ENCODE results near the gene CDSN. TPM values are rescaled to one million over a fixed set of nuclear protein-coding genes. Genes with fewer than 3 reads are reported as not detected.

Gene CDSN
- total RNA-seq, 1 experiment from 2014 or later, result 0.12 TPM

GRCh38 chr6:31154436-31154835 lies 34.2 kb upstream of the CDSN start:
- RAD21 ChIA-PET (ENCODE audit: low non-redundant PET in 1 of 2, low total read pairs in 2 of 2, uncharacterized antibody in 2 of 2, unreplicated experiment in 2 of 2), result no interaction called here
- intact Hi-C loops (cut with micrococcal nuclease), result no loop called here
- Histone ChIP-seq H2AFZ (ENCODE audit: low read depth, low read length, poor library complexity, severe bottlenecking) (no peak overlapping the region), H3K27ac (ENCODE audit: low read depth, low read length) (no peak overlapping the region), H3K4me3 (replicated peaks in 1 of 2; ENCODE audit: low read depth in 1 of 2, low read length in 2 of 2) (no peak overlapping the region), H3K9ac (ENCODE audit: low read length) (no peak overlapping the region), H3K27me3 (ENCODE audit: insufficient read depth, low read length) (no peaks in the 10 kb centered on the region), H3K9me3 (ENCODE audit: control insufficient read depth in 1 of 2, insufficient read depth in 1 of 2, low read depth in 1 of 2, low read length in 2 of 2) (no peaks in the 10 kb centered on the region), H3K9me2 (ENCODE audit: insufficient read depth) (no peaks in the 10 kb centered on the region), H4K20me1 (ENCODE audit: insufficient read depth) (no peaks in the 10 kb centered on the region), H3K4me2 (ENCODE audit: low read length) (no peak overlapping the region), H3K36me3 (ENCODE audit: control insufficient read depth in 1 of 2, insufficient read depth in 2 of 2, low read length in 2 of 2) (peaks cover 0 to 8% of the 10 kb centered on the region in 2 experiments; a peak in 2 of 4 replicates), H3K79me2 (ENCODE audit: insufficient read depth, low read length) (peaks cover 9% of the 10 kb centered on the region), H3K4me1 (ENCODE audit: control insufficient read depth in 1 of 2, insufficient read depth in 2 of 2, low read length in 2 of 2) (peaks cover 11 to 16% of the 10 kb centered on the region in 2 experiments)
- no TSS peak for BruUV-seq (replicated peaks)
- CTCF ChIA-PET, result no interaction called here
- no peak for ATAC-seq
- DNase-seq (ENCODE audit: low read depth, low spot score), result no peak
- POLR2A ChIA-PET, result interaction anchor here (0.6 kb wide), 1 partner anchor 588 kb away, joined by 3 read pairs; no protein-coding TSS in a partner anchor
- no peak for TF ChIP-seq POLR2A (IDR thresholded peaks at IDR 0.05; ENCODE audit: borderline replicate concordance, extremely low read depth, insufficient read depth, insufficient read length)
- TF ChIP-seq JUND (IDR thresholded peaks at IDR 0.05), result no peak
- TF ChIP-seq SRF (IDR thresholded peaks at IDR 0.05; ENCODE audit: low read depth), result no peak
- TF ChIP-seq EZH2 (IDR thresholded peaks at IDR 0.05), result no peak
- no peak for TF ChIP-seq ZNF274 (IDR thresholded peaks at IDR 0.05; ENCODE audit: low read depth, low read length)
- TF ChIP-seq YY1 (IDR thresholded peaks at IDR 0.05; ENCODE audit: extremely low read depth, insufficient replicate concordance, low read depth, low read length), result no peak
- no peak for TF ChIP-seq MAX (IDR thresholded peaks at IDR 0.05)
- TF ChIP-seq SP1 (IDR thresholded peaks at IDR 0.05; ENCODE audit: low read depth), result no peak
- TF ChIP-seq POLR2AphosphoS5 (IDR thresholded peaks at IDR 0.05; ENCODE audit: low read depth, low read length), result no peak
- TF ChIP-seq EZH2phosphoT487 (IDR thresholded peaks at IDR 0.05; ENCODE audit: borderline replicate concordance), result no peak

- no TSS peak for BruUV-seq (replicated peaks)
- POLR2A ChIA-PET, result no interaction called here
- Histone ChIP-seq H3K4me1 (ENCODE audit: control insufficient read depth in 1 of 2, insufficient read depth in 2 of 2, low read length in 2 of 2) (peaks cover 5 to 9% of the 10 kb centered on the region in 2 experiments), H3K4me3 (replicated peaks in 1 of 2; ENCODE audit: low read depth in 1 of 2, low read length in 2 of 2) (no peak overlapping the region), H3K27me3 (ENCODE audit: insufficient read depth, low read length) (no peaks in the 10 kb centered on the region), H3K27ac (ENCODE audit: low read depth, low read length) (no peak overlapping the region), H3K9me2 (ENCODE audit: insufficient read depth) (no peaks in the 10 kb centered on the region), H3K9me3 (ENCODE audit: control insufficient read depth in 1 of 2, insufficient read depth in 1 of 2, low read depth in 1 of 2, low read length in 2 of 2) (no peaks in the 10 kb centered on the region), H2AFZ (ENCODE audit: low read depth, low read length, poor library complexity, severe bottlenecking) (no peak overlapping the region), H3K79me2 (ENCODE audit: insufficient read depth, low read length) (peaks cover 4% of the 10 kb centered on the region), H3K36me3 (ENCODE audit: control insufficient read depth in 1 of 2, insufficient read depth in 2 of 2, low read length in 2 of 2) (peaks cover 0 to 8% of the 10 kb centered on the region in 2 experiments; a peak in 2 of 4 replicates), H3K9ac (ENCODE audit: low read length) (no peak overlapping the region), H4K20me1 (ENCODE audit: insufficient read depth) (no peaks in the 10 kb centered on the region), H3K4me2 (ENCODE audit: low read length) (no peak overlapping the region)
- no peak for DNase-seq (ENCODE audit: low read depth, low spot score)
- CTCF ChIA-PET, result interaction anchor here (1.4 kb wide), 1 partner anchor 24 kb away, joined by 3 read pairs; no protein-coding TSS in a partner anchor
- TF ChIP-seq FOSL1 (IDR thresholded peaks at IDR 0.05; ENCODE audit: low read depth), result no peak
- TF ChIP-seq REST (IDR thresholded peaks at IDR 0.05; ENCODE audit: low read depth), result no peak
- no peak for TF ChIP-seq ZNF274 (IDR thresholded peaks at IDR 0.05; ENCODE audit: low read depth, low read length)
- TF ChIP-seq YY1 (IDR thresholded peaks at IDR 0.05; ENCODE audit: extremely low read depth, insufficient replicate concordance, low read depth, low read length), result no peak
- TF ChIP-seq POLR2AphosphoS5 (IDR thresholded peaks at IDR 0.05; ENCODE audit: low read depth, low read length), result no peak
- no peak for TF ChIP-seq RAD21 (IDR thresholded peaks at IDR 0.05; ENCODE audit: low read depth)
- no peak for TF ChIP-seq SIN3A (IDR thresholded peaks at IDR 0.05; ENCODE audit: low read depth)
- no peak for ATAC-seq
- intact Hi-C loops (cut with micrococcal nuclease), result no loop called here
- RAD21 ChIA-PET (ENCODE audit: low non-redundant PET in 1 of 2, low total read pairs in 2 of 2, uncharacterized antibody in 2 of 2, unreplicated experiment in 2 of 2), result interaction anchor here in 1 of 2 experiments (0.6 kb wide), 1 partner anchor 20 kb away, joined by 6 read pairs; no protein-coding TSS in a partner anchor
These were observed 32.5 kb upstream of the CDSN start for GRCh38 chr6:31152781-31153180.
